ENCODE data around the gene DGCR6. TPM values are rescaled to one million over a fixed set of nuclear protein-coding genes. Genes with fewer than 3 reads are reported as not detected.

DGCR6 gene
- 0.33 and 1.1 TPM in 2 replicates for total RNA-seq

DNA sequence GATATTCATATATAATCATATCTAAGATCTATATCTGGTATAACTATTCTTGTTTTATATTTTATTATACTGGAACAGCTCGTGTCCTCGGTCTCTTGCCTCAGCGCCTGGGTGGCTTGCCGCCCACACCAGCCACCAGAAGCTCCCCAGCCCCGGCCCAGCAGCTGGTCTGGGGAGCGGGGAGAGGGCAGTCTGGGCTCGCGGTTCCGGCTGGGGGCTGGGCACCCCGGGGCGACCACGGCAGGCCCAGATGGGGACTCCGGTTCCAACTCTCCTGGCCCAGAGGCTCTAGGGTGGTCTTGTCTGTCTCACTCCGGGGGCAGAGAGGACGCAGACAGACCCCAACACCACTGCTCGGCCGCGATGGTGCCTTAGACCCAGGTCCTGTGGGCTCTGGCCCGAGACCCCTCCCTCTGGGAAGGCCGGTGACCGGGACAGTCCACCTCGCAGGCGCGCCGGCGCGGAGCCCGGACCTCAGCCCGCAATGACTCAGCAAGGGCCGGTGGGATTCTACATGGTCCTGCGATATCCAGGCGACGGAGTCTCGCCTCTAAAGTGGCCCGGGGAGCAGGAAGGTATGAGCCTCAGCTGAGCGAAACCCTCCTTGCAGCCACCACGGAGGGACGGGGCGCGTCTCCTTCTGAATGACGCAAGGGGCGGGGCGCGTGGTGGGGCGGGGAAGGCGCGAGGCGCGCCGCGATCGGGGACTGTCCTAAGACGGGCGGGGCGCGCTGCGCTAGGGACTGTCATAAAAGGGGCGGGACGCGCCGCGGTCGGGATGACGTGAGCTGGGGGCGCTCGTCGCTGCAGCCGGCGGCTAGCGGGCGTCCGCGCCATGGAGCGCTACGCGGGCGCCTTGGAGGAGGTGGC, at the start of gene DGCR6:
TSS of gene DGCR6 (plus strand) at position 781 of the 870 bp plus-strand sequence. CDS start at position 836, 55 bp downstream.

DNA sequence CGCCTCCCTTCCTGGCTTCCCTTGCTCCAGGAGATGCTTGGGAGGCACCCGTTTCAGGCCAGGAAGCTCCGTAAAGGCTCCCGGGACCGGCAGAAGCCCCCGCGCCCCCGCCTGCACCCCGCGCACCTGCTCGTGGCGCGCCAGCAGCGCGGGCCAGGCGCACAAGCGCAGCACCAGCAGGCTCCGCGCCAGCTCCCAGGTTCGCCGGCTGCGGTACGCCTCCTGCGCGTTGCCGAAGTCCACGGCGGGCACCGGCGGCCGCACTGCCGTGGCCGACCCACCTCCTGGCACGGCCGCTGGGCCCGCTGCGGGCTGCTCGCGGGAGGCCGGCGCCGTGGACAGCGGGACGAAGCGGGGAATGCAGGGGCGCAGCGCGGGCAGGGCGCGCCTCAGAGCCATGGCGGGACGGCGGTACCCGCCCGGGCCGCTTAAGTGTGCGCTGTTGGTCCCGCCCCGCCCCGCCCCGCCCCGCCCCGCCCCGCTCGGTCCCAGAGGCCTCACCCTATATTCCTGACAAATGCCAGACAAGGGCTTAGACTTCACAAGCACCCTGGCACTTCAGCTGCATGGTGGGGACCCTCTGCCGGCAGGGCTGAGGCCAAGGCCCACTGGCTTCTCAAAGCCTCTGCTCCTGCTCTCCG, 29.9 kb downstream of the DGCR6 start, which contains the start of gene PRODH:
TSS of gene PRODH (minus strand) at position 405 of the 641 bp plus-strand sequence. CDS start at position 399, 6 bp downstream.

Other genes starting within 250 kb of the DGCR6 start
- 0.16 and 5.6 TPM in 2 replicates for gene PRODH, start 30.0 kb downstream of the DGCR6 start, total RNA-seq
- 62.1 and 102 TPM in 2 replicates for gene DGCR2, start 216.1 kb downstream of the DGCR6 start, total RNA-seq
- gene TSSK2, start 225.0 kb downstream of the DGCR6 start, total RNA-seq = not detected in 2 replicates
- gene ESS2, start 238.3 kb downstream of the DGCR6 start, total RNA-seq = 16.0 and 21.4 TPM in 2 replicates
- not detected in 2 replicates for gene GSC2, start 244.0 kb downstream of the DGCR6 start, total RNA-seq

Data from mesangial cell (primary cell).